ENCODE results near the gene CENPA.
"Not testable (repeated sequence)": the region's sequence is repeated elsewhere in the genome, so short reads cannot be mapped to it uniquely, and the experiment has no call there.

Gene CENPA

GRCh38 chr2:26785431-26786206 is at the start of gene CENPA:
TSS of gene CENPA (plus strand) at chr2:26786056. CDS start at chr2:26786197, 141 bp downstream.
- DNase-seq (ENCODE audit: low read depth in 2 of 2), result peak; percentile 87 to 91

- no peak for DNase-seq (ENCODE audit: low read depth in 2 of 2)
Observed at GRCh38 chr2:26737221-26737620, 48.6 kb upstream of the CENPA start.

- DNase-seq (ENCODE audit: low read depth in 2 of 2), result no peak
Observed at GRCh38 chr2:26738481-26738880, 47.4 kb upstream of the CENPA start.

- DNase-seq (ENCODE audit: low read depth in 2 of 2), result no peak
Observed at GRCh38 chr2:26739514-26739913, 46.3 kb upstream of the CENPA start.

GRCh38 chr2:26740346-26740745 is 45.5 kb upstream of the CENPA start:
- no peak for DNase-seq (ENCODE audit: low read depth in 2 of 2)

GRCh38 chr2:26740890-26741302 is 45.0 kb upstream of the CENPA start:
- peak in 1 of 2 donors; percentile 18 for DNase-seq (ENCODE audit: low read depth in 2 of 2)

- DNase-seq (ENCODE audit: low read depth in 2 of 2), result no peak
Observed at GRCh38 chr2:26742048-26742770, 43.6 kb upstream of the CENPA start.

- DNase-seq (ENCODE audit: low read depth in 2 of 2), result no peak
Observed at GRCh38 chr2:26743852-26744251, 42.0 kb upstream of the CENPA start.

- DNase-seq (ENCODE audit: low read depth in 2 of 2), result no peak
Observed at GRCh38 chr2:26744953-26745352, 40.9 kb upstream of the CENPA start.

- DNase-seq (ENCODE audit: low read depth in 2 of 2), result peak; percentile 70 to 71
Observed at GRCh38 chr2:26745609-26746327, 40.1 kb upstream of the CENPA start.

- DNase-seq (ENCODE audit: low read depth in 2 of 2), result no peak
Observed at GRCh38 chr2:26746934-26747333, 38.9 kb upstream of the CENPA start.

- not testable (repeated sequence) for DNase-seq (ENCODE audit: low read depth in 2 of 2)
Observed at GRCh38 chr2:26749787-26750420, 36.0 kb upstream of the CENPA start.

GRCh38 chr2:26750467-26750866 is 35.4 kb upstream of the CENPA start:
- not testable (repeated sequence) for DNase-seq (ENCODE audit: low read depth in 2 of 2)

- DNase-seq (ENCODE audit: low read depth in 2 of 2), result no peak
Observed at GRCh38 chr2:26752656-26753055, 33.2 kb upstream of the CENPA start.

- DNase-seq (ENCODE audit: low read depth in 2 of 2), result no peak
Observed at GRCh38 chr2:26754539-26754938, 31.3 kb upstream of the CENPA start.

- DNase-seq (ENCODE audit: low read depth in 2 of 2), result no peak
Observed at GRCh38 chr2:26754972-26755670, 30.7 kb upstream of the CENPA start.

- no peak for DNase-seq (ENCODE audit: low read depth in 2 of 2)
Observed at GRCh38 chr2:26756337-26756736, 29.5 kb upstream of the CENPA start.

GRCh38 chr2:26757873-26758789 is 27.7 kb upstream of the CENPA start:
- DNase-seq (ENCODE audit: low read depth in 2 of 2), result no peak

- no peak for DNase-seq (ENCODE audit: low read depth in 2 of 2)
Observed at GRCh38 chr2:26758790-26759321, 27.0 kb upstream of the CENPA start.

- DNase-seq (ENCODE audit: low read depth in 2 of 2), result no peak
Observed at GRCh38 chr2:26759845-26760244, 26.0 kb upstream of the CENPA start.
